ENCODE measurements around the gene HERC4.

DNA sequence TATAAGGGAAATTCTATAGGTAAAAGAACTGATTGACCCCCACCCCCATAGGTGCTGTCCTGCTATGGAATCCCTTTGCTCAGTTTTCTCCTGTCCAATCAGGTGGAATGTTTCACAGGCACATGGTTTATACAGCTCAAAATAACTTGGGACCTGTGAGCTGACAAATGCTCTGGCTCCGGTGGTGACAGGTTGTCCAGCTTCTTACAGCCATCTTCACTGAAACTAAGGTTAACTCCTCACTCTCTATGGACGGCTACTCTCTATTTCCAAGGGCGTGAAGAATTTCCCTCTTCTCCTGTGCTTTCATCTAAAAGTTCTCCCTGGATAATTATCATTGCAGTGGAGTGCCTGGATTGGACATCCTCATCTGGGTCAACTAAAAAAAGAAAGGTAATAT is 34.2 kb upstream of the HERC4 start, which contains the start of gene MYPN:
- TF ChIP-seq MXI1 (conservative IDR thresholded peaks at IDR 0.05; ENCODE audit: poor library complexity, severe bottlenecking) (no peak), EZH2 (IDR thresholded peaks at IDR 0.05; ENCODE audit: borderline replicate concordance, insufficient read depth, low read length, poor library complexity, severe bottlenecking) (no peak), POLR2AphosphoS5 (IDR thresholded peaks at IDR 0.05) (no peak), RAD21 (conservative IDR thresholded peaks at IDR 0.05) (no peak)
- TF ChIP-seq, protein P1, sequence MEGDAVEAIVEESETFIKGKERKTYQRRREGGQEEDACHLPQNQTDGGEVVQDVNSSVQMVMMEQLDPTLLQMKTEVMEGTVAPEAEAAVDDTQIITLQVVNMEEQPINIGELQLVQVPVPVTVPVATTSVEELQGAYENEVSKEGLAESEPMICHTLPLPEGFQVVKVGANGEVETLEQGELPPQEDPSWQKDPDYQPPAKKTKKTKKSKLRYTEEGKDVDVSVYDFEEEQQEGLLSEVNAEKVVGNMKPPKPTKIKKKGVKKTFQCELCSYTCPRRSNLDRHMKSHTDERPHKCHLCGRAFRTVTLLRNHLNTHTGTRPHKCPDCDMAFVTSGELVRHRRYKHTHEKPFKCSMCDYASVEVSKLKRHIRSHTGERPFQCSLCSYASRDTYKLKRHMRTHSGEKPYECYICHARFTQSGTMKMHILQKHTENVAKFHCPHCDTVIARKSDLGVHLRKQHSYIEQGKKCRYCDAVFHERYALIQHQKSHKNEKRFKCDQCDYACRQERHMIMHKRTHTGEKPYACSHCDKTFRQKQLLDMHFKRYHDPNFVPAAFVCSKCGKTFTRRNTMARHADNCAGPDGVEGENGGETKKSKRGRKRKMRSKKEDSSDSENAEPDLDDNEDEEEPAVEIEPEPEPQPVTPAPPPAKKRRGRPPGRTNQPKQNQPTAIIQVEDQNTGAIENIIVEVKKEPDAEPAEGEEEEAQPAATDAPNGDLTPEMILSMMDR (IDR thresholded peaks at IDR 0.05; ENCODE audit: poor library complexity, severe bottlenecking) = no peak
